MM.1S (cell line): Measurements from ENCODE around the gene MYBPHL.

Experiments
- DNase-seq: peaks from one replicate; pipeline ENCODE4 v3.0.0-alpha.2; 2015
- H2AFZ ChIP-seq: fragments of 300-600 bp; sonication (generic); 2 replicates; pipeline ENCODE4 v1.6.0; 2016; ENCODE audit warnings: antibody characterized with exemption, low read length
- H3F3A ChIP-seq: fragments of 300-600 bp; sonication (generic); 2 replicates; pipeline ENCODE4 v1.6.1; 2016; ENCODE audit warnings: mild to moderate bottlenecking, antibody characterized with exemption, low read length, moderate library complexity, mixed read lengths; ENCODE audit not compliant: insufficient read depth
- H3K27ac ChIP-seq: fragments of 300-600 bp; sonication (generic); 2 replicates; pipeline ENCODE4 v1.5.1; 2016; ENCODE audit warnings: mild to moderate bottlenecking, low read length
- H3K27me3 ChIP-seq: fragments of 300-600 bp; sonication (generic); replicated peaks from 2 replicates; pipeline ENCODE4 v1.6.0; 2016; ENCODE audit warnings: low read length; ENCODE audit not compliant: insufficient read depth
- H3K36me3 ChIP-seq: fragments of 300-600 bp; sonication (generic); replicated peaks from 2 replicates; pipeline ENCODE4 v1.6.1; 2016; ENCODE audit warnings: mild to moderate bottlenecking, low read length, mixed read lengths; ENCODE audit not compliant: insufficient read depth
- H3K4me1 ChIP-seq: fragments of 300-600 bp; sonication (generic); 2 replicates; pipeline ENCODE4 v1.6.1; 2016; ENCODE audit warnings: low read length, mixed read lengths
- H3K4me2 ChIP-seq: fragments of 300-600 bp; sonication (generic); 2 replicates; pipeline ENCODE4 v1.6.0; 2016; ENCODE audit warnings: low read depth, low read length
- H3K4me3 ChIP-seq: fragments of 300-600 bp; sonication (generic); 2 replicates; pipeline ENCODE4 v1.5.1; 2016; ENCODE audit warnings: low read length, mixed read lengths
- H3K79me2 ChIP-seq: fragments of 300-600 bp; sonication (generic); 2 replicates; pipeline ENCODE4 v1.6.1; 2016; ENCODE audit warnings: mixed run types, low read length, mixed read lengths
- H3K9ac ChIP-seq: fragments of 300-600 bp; sonication (generic); 2 replicates; pipeline ENCODE4 v1.6.1; 2016; ENCODE audit warnings: low read length, mixed read lengths
- H3K9me2 ChIP-seq: fragments of 300-600 bp; sonication (generic); replicated peaks from 2 replicates; pipeline ENCODE4 v1.6.1; 2016; ENCODE audit warnings: mild to moderate bottlenecking, low read length, mixed read lengths; ENCODE audit not compliant: insufficient read depth
- H3K9me3 ChIP-seq: fragments of 300-600 bp; sonication (generic); replicated peaks from 2 replicates; pipeline ENCODE4 v1.6.1; 2016; ENCODE audit warnings: mild to moderate bottlenecking, low read length, mixed read lengths; ENCODE audit not compliant: insufficient read depth
- H4K20me1 ChIP-seq: fragments of 300-600 bp; sonication (generic); 2 replicates; pipeline ENCODE4 v1.6.1; 2016; ENCODE audit warnings: mild to moderate bottlenecking, low read length, moderate library complexity, mixed read lengths; ENCODE audit not compliant: insufficient read depth
- EZH2 ChIP-seq: fragments of 300-600 bp; sonication (generic); optimal IDR thresholded peaks from 2 replicates; pipeline ENCODE3; 2017; ENCODE audit warnings: low read depth, mild to moderate bottlenecking, antibody characterized with exemption, low read length, mixed read lengths
- EZH2phosphoT487 ChIP-seq: fragments of 300-600 bp; sonication (generic); IDR thresholded peaks from 2 replicates; pipeline ENCODE4 v1.6.1; 2018; ENCODE audit warnings: antibody characterized with exemption, low read length
- TF ChIP-seq, protein P1 (sequence below): fragments of 300-600 bp; sonication (generic); IDR thresholded peaks from 2 replicates; pipeline ENCODE4 v1.5.1; 2016; ENCODE audit warnings: antibody characterized with exemption, low read length, mixed read lengths

Gene MYBPHL

DNA sequence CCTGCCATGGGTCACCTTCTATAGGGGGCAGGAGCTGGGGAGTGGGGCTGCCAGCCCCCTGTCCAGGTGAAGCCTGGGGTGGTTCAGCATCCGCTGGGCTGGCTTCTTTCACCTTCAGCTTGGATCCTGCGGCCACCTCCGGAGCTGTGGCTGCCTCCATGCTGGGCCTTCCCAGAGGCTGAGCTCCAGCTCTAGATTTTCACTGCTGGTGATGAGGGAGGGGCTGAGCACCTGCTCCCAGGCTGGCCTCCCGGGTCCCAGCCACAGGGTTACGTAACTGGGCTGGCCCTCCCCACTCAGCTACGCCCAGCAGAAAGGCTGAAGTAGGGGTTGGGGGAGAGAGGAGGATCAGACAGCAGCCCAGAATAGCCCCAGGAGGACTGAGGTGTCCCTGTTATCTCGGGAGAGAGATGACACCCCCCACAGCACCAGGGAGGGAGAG, at the start of gene MYBPHL:
TSS of gene MYBPHL (minus strand) at position 180 of the 442 bp plus-strand sequence. CDS start at position 160, 20 bp downstream.
- no peak within 1 kb of the TSS for H3K9ac ChIP-seq
- H3K9me3 ChIP-seq, result no peaks in the 10 kb centered on the region
- no peak within 1 kb of the TSS for H3K4me2 ChIP-seq
- no peak within 1 kb of the TSS for H2AFZ ChIP-seq
- no peaks in the 10 kb centered on the region for H3F3A ChIP-seq
- no peaks in the 10 kb centered on the region for H3K36me3 ChIP-seq
- no peaks in the 10 kb centered on the region for H3K4me1 ChIP-seq
- no peaks in the 10 kb centered on the region for H3K79me2 ChIP-seq
- no peaks in the 10 kb centered on the region for H3K27me3 ChIP-seq
- TF ChIP-seq EZH2, result no peak
- TF ChIP-seq, protein P1, sequence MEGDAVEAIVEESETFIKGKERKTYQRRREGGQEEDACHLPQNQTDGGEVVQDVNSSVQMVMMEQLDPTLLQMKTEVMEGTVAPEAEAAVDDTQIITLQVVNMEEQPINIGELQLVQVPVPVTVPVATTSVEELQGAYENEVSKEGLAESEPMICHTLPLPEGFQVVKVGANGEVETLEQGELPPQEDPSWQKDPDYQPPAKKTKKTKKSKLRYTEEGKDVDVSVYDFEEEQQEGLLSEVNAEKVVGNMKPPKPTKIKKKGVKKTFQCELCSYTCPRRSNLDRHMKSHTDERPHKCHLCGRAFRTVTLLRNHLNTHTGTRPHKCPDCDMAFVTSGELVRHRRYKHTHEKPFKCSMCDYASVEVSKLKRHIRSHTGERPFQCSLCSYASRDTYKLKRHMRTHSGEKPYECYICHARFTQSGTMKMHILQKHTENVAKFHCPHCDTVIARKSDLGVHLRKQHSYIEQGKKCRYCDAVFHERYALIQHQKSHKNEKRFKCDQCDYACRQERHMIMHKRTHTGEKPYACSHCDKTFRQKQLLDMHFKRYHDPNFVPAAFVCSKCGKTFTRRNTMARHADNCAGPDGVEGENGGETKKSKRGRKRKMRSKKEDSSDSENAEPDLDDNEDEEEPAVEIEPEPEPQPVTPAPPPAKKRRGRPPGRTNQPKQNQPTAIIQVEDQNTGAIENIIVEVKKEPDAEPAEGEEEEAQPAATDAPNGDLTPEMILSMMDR, result no peak
- TF ChIP-seq EZH2phosphoT487, result no peak
- no peak for DNase-seq
- no peaks in the 10 kb centered on the region for H3K9me2 ChIP-seq
- H3K27ac ChIP-seq, result no peak within 1 kb of the TSS
- no peaks in the 10 kb centered on the region for H4K20me1 ChIP-seq
- H3K4me3 ChIP-seq, result no peak within 1 kb of the TSS

DNA sequence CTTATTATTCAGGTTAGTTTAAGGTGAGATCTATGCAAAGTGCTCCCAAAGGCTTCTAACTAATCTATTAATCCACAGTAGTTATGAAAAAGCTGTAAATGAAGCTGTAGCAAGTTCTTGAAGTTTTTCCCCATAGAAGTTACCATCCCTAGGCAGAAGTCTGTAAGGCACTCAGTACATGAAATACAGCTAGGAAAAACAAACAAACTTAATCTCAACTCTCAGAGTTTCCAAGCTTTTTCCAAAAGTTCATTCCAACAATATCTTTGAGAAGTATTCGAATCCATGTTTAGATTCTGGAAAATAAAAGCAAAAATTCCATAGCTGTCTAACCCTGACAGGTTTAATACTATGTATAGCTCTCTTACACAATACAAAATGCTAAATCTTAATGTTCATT, 49.7 kb upstream of the MYBPHL start:
- no peak overlapping the region for H3K4me3 ChIP-seq
- no peaks in the 10 kb centered on the region for H3K79me2 ChIP-seq
- no peaks in the 10 kb centered on the region for H3K27me3 ChIP-seq
- no peaks in the 10 kb centered on the region for H3F3A ChIP-seq
- H3K9ac ChIP-seq, result no peak overlapping the region
- no peaks in the 10 kb centered on the region for H3K9me3 ChIP-seq
- no peak overlapping the region for H3K27ac ChIP-seq
- H3K36me3 ChIP-seq, result no peaks in the 10 kb centered on the region
- H3K4me2 ChIP-seq, result no peak overlapping the region
- no peaks in the 10 kb centered on the region for H3K9me2 ChIP-seq
- DNase-seq, result no peak
- no peaks in the 10 kb centered on the region for H4K20me1 ChIP-seq
- TF ChIP-seq EZH2 (no peak), EZH2phosphoT487 (no peak)
- H3K4me1 ChIP-seq, result no peaks in the 10 kb centered on the region
- no peak overlapping the region for H2AFZ ChIP-seq

GRCh38 chr1:109354929-109355328, 48.1 kb upstream of the MYBPHL start:
- Histone ChIP-seq H3F3A (no peaks in the 10 kb centered on the region), H3K36me3 (no peaks in the 10 kb centered on the region), H3K4me1 (no peaks in the 10 kb centered on the region), H2AFZ (no peak overlapping the region), H3K9me2 (no peaks in the 10 kb centered on the region), H3K4me2 (no peak overlapping the region), H3K9ac (no peak overlapping the region), H3K27me3 (no peaks in the 10 kb centered on the region), H3K27ac (no peak overlapping the region), H3K4me3 (no peak overlapping the region), H3K9me3 (no peaks in the 10 kb centered on the region), H4K20me1 (no peaks in the 10 kb centered on the region), H3K79me2 (no peaks in the 10 kb centered on the region)
- DNase-seq, result no peak
- TF ChIP-seq EZH2 (no peak), EZH2phosphoT487 (no peak)
- TF ChIP-seq, protein P1, result no peak

DNA sequence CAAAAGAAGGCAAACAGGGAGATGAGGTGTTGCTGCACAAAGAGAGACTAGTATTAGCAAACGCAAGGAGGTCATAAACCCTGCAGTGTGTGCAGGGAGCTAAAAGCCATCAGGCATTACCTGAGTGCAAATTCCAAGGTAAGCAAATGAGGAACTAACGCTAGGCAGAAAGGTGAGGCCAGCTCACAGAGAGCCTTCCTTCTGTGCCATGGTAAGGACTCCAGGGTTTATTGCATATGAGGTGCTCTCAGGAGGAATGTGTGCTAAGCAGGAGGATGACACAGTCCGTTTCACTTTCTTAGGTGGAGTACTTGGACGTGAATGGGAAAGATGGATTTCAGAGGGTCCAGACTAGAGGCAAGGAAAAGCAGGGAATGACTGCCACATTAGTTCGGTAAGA, 44.6 kb upstream of the MYBPHL start:
- H3F3A ChIP-seq, result no peaks in the 10 kb centered on the region
- H3K9me3 ChIP-seq, result no peaks in the 10 kb centered on the region
- H3K9ac ChIP-seq, result no peak overlapping the region
- H3K79me2 ChIP-seq, result no peaks in the 10 kb centered on the region
- no peak for TF ChIP-seq EZH2
- TF ChIP-seq, protein P1, result no peak
- TF ChIP-seq EZH2phosphoT487, result no peak
- H3K9me2 ChIP-seq, result no peaks in the 10 kb centered on the region
- H3K4me1 ChIP-seq, result no peaks in the 10 kb centered on the region
- no peak overlapping the region for H2AFZ ChIP-seq
- no peaks in the 10 kb centered on the region for H3K27me3 ChIP-seq
- no peak overlapping the region for H3K4me2 ChIP-seq
- H3K36me3 ChIP-seq, result no peaks in the 10 kb centered on the region
- H4K20me1 ChIP-seq, result no peaks in the 10 kb centered on the region
- no peak overlapping the region for H3K4me3 ChIP-seq
- DNase-seq, result no peak
- H3K27ac ChIP-seq, result no peak overlapping the region
